GM18499 (cell line): ENCODE measurements around the gene NUDT10.
"Not testable (repeated sequence)": the region's sequence is repeated elsewhere in the genome, so short reads cannot be mapped to it uniquely, and the experiment has no call there.

ENCODE experiments used
- ATAC-seq: cut with Tn5 transposase; IDR thresholded peaks from one replicate; pipeline ENCODE4 v1.9.1; 2021; ENCODE audit warnings: moderate number of reproducible peaks; ENCODE audit not compliant: insufficient read depth, unreplicated experiment

Gene NUDT10

DNA sequence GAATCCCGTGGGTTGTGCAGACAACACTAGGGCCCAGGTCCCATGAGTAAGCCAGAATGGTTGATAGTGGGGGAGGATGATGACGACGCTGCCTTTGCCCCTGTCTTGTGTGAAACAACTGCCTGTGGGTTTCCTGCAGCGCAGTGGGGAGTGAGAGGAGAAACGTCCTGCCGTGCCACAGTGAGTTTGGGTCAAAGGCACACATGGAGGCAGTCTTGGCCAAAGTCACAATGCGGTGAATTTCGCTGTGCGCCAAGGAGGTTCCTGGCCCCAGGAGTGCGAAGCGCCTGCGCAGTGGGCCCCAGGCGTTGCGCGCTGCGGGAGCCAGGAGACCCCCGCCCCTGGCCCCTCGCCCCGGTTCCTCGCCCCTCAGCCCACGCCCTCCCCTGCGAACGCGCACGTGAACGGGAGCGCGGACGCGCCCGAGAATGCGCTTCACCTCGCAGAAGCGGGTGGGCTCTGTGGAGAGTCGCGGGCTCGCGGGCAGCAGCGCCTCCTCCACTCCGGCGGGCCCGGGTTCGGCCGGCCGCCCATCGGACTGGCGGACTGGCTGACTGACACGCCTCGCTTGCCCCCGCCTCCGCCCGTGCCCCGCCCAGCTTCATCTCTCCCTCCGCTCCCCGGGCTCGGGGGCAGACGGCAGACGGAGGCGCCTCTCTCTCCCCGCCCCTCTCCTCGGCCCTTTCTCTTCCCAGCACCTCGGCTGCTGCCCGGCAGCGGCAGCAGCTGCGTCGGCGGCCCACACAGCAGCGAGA, at the start of gene NUDT10:
Gene NUDT10 (plus strand): TSS at position 635 of the 755 bp plus-strand sequence. CDS start 144 bp downstream, outside the sequence.
- no peak for ATAC-seq

DNA sequence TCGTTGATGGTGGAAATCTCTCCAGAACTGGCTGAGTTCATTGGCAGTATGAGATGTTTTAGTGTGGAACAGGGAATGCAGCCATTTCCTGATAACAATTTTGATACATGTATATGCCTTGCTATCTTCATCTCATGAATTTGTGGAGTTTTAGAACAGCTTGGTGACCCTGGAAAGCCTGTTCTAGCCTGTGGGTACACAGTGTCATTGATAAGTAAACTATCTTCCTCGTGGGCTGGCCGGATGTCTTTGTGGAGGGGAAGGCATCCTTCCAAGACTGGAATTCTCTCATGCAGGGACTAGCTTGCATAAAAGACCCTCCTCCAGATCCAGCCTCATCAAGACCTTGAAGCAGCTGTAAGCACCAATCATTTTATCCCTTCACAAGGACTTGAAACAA, 40.2 kb upstream of the NUDT10 start:
- no peak for ATAC-seq

DNA sequence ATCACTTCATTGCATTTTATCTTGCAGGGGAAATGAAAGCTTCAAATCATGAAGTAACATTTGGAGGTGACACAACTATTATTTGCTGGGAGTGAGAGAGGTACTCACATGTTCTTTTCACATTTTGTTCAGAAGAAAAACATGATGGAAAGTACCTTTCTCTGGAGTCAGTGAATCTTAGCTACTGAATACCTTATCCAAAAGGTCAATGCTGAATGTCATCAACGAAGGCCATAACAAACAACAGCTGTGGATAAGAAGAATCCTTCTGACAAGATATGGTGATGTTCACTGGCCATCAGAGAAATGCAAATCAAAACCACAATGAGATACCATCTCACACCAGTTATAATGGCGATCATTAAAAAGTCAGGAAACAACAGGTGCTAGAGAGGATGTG, 36.5 kb upstream of the NUDT10 start:
- no peak for ATAC-seq

DNA sequence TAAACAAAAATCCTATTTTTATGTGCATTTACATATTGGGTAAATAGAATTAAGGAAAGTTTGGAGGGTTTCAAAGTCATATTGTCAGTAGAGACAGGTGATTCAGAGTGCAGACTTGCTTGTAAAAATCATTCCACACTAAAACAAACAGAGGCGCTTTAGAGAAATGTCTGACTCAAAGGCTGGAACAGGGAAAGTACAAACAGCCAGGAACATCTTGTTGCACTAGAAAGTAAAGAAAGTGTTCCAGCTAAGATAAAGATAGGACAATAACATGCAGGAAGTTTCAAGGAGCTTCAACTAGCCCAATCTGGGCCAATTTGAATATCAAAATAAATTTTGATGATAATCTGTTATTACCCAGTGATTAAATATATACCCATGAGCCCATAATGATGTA, 16.4 kb upstream of the NUDT10 start:
- ATAC-seq: no peak

GRCh38 chrX:51332943-51333785, 542 bp downstream of the NUDT10 start:
- ATAC-seq: not testable (repeated sequence)

DNA sequence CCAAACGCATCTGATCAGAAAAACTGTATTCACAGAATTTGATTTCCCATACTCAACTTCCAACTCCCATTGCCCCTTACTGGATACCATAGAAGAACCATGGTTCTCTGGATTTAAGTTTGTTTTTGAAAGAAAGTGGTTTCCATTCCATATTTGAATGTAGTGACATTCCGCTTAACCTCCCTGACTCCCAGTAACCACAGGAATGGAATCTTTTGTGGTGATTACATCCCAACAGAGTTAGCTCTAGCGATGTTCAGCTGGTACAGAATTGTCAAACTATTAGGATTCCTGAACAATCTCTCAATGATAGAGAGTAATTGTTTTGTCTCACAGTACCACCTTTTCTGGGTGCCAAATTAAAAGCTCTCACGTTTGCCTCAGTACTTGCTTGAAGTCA, 1.7 kb downstream of the NUDT10 start:
- ATAC-seq: no peak

GRCh38 chrX:51336584-51336983, 4.0 kb downstream of the NUDT10 start:
- ATAC-seq: no peak

- no peak for ATAC-seq
Measured at GRCh38 chrX:51361251-51361650, 28.6 kb downstream of the NUDT10 start.

GRCh38 chrX:51376672-51377071, 44.0 kb downstream of the NUDT10 start:
- ATAC-seq: no peak
